Activated B cell treated with CpG ODN at 0.5 μM for 24 hours (primary cell): Measurements from ENCODE around the gene LRP3. TPM values are rescaled to one million over a fixed set of nuclear protein-coding genes. Genes with fewer than 3 reads are reported as not detected.

Experiments
- ATAC-seq: fragments of 200-7000 bp; cut with Tn5 transposase; one replicate; pipeline ENCODE4 v1.10.0; 2021; ENCODE audit warnings: low read depth, mild to moderate bottlenecking, moderate library complexity
- CTCF ChIA-PET: fragments of 350-600 bp; sonication (Branson Sonifier 250); formaldehyde crosslinking; loops from one replicate; lab custom pipeline; 2021; ENCODE audit warnings: antibody characterized with exemption; lab: Charles Lee
- POLR2A ChIA-PET: fragments of 350-600 bp; sonication (Branson Sonifier 250); formaldehyde crosslinking; loops from one replicate; lab custom pipeline; 2021; ENCODE audit warnings: antibody characterized with exemption; lab: Charles Lee
- DNase-seq: peaks from one replicate; pipeline ENCODE4 v3.0.0; 2022
- H3K27ac Mint-ChIP-seq: one replicate; pipeline ENCODE4 v1.8.0; 2020; ENCODE audit warnings: mixed read lengths
- H3K27me3 Mint-ChIP-seq: one replicate; pipeline ENCODE4 v1.8.0; 2021; ENCODE audit warnings: mixed read lengths
- H3K36me3 Mint-ChIP-seq: one replicate; pipeline ENCODE4 v1.8.0; 2021; ENCODE audit warnings: low read depth, mixed read lengths
- H3K4me1 Mint-ChIP-seq: one replicate; pipeline ENCODE4 v1.8.0; 2021; ENCODE audit warnings: mixed read lengths
- H3K4me3 Mint-ChIP-seq: one replicate; pipeline ENCODE4 v1.8.0; 2020; ENCODE audit warnings: mild to moderate bottlenecking, mixed read lengths
- H3K9me3 Mint-ChIP-seq: one replicate; pipeline ENCODE4 v1.8.0; 2020; ENCODE audit warnings: mixed read lengths
- intact Hi-C: fragments of 100-400 bp; cut with micrococcal nuclease; formaldehyde crosslinking; loops from one replicate; pipeline ENCODE4 v1.15.1; 2024
- total RNA-seq: library from RNA; stranded (reverse); gene quantifications from 2 replicates; pipeline ENCODE4 v1.2.3, GENCODE V29; 2022
- TF ChIP-seq, protein P1 (sequence below): fragments of 200-600 bp; IDR thresholded peaks from one replicate; pipeline ENCODE4 v1.8.0; 2022; ENCODE audit warnings: antibody characterized with exemption, mild to moderate bottlenecking

Gene LRP3
- total RNA-seq, 1 donor from 2014 or later, result not detected

- DNase-seq, result no peak
- Mint-ChIP-seq H3K4me3 (no peak overlapping the region), H3K36me3 (no peaks in the 10 kb centered on the region), H3K4me1 (no peaks in the 10 kb centered on the region), H3K9me3 (no peaks in the 10 kb centered on the region), H3K27me3 (peaks cover 2% of the 10 kb centered on the region), H3K27ac (no peak overlapping the region)
- ChIA-PET POLR2A (no interaction called here), CTCF (no interaction called here)
- intact Hi-C loops, result no loop called here
- no peak for ATAC-seq
- TF ChIP-seq, protein P1, sequence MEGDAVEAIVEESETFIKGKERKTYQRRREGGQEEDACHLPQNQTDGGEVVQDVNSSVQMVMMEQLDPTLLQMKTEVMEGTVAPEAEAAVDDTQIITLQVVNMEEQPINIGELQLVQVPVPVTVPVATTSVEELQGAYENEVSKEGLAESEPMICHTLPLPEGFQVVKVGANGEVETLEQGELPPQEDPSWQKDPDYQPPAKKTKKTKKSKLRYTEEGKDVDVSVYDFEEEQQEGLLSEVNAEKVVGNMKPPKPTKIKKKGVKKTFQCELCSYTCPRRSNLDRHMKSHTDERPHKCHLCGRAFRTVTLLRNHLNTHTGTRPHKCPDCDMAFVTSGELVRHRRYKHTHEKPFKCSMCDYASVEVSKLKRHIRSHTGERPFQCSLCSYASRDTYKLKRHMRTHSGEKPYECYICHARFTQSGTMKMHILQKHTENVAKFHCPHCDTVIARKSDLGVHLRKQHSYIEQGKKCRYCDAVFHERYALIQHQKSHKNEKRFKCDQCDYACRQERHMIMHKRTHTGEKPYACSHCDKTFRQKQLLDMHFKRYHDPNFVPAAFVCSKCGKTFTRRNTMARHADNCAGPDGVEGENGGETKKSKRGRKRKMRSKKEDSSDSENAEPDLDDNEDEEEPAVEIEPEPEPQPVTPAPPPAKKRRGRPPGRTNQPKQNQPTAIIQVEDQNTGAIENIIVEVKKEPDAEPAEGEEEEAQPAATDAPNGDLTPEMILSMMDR, result no peak
These were observed 53.3 kb downstream of the LRP3 start for GRCh38 chr19:33247441-33247819.

DNA sequence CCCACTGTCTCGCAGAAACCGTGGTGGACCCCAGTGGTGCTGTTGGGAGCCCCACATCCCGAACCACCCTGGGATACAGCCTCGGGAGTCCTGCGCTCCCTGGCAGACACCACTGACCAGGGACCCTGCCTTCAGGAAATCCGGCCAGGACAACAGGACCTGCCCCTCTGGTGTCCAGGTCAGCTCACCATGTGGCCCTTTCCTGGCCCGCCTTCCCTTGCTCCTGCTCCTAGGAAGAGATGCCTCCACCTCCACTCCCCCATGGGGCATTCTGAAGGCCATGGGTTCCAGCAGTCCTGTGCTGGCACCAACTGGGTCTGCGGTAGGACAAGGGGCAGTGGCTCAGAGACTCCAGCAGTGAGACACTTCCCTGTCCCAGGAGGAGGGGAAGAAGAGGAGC lies 54.0 kb downstream of the LRP3 start:
- H3K27ac Mint-ChIP-seq, result no peak overlapping the region
- intact Hi-C loops, result no loop called here
- H3K4me3 Mint-ChIP-seq, result no peak overlapping the region
- no peaks in the 10 kb centered on the region for H3K4me1 Mint-ChIP-seq
- H3K9me3 Mint-ChIP-seq, result no peaks in the 10 kb centered on the region
- peaks cover 2% of the 10 kb centered on the region for H3K27me3 Mint-ChIP-seq
- ATAC-seq (no peak), DNase-seq (no peak)
- CTCF ChIA-PET, result no interaction called here
- POLR2A ChIA-PET, result no interaction called here
- H3K36me3 Mint-ChIP-seq, result no peaks in the 10 kb centered on the region
- TF ChIP-seq, protein P1, result no peak

- CTCF ChIA-PET, result no interaction called here
- no peak for ATAC-seq
- TF ChIP-seq, protein P1, result no peak
- H3K27ac Mint-ChIP-seq, result no peak overlapping the region
- H3K4me3 Mint-ChIP-seq, result no peak overlapping the region
- intact Hi-C loops, result no loop called here
- DNase-seq, result no peak
- peaks cover 2% of the 10 kb centered on the region for H3K27me3 Mint-ChIP-seq
- H3K4me1 Mint-ChIP-seq, result no peaks in the 10 kb centered on the region
- POLR2A ChIA-PET, result no interaction called here
- H3K36me3 Mint-ChIP-seq, result no peaks in the 10 kb centered on the region
- H3K9me3 Mint-ChIP-seq, result no peaks in the 10 kb centered on the region
These were observed 54.4 kb downstream of the LRP3 start for GRCh38 chr19:33248553-33248953.

- ChIA-PET POLR2A (no interaction called here), CTCF (no interaction called here)
- H3K4me3 Mint-ChIP-seq, result no peak overlapping the region
- TF ChIP-seq, protein P1, result no peak
- ATAC-seq (peak; percentile 54), DNase-seq (no peak)
- H3K9me3 Mint-ChIP-seq, result no peaks in the 10 kb centered on the region
- H3K27ac Mint-ChIP-seq, result no peak overlapping the region
- H3K27me3 Mint-ChIP-seq, result peaks cover 2% of the 10 kb centered on the region
- no peaks in the 10 kb centered on the region for H3K4me1 Mint-ChIP-seq
- intact Hi-C loops, result no loop called here
- H3K36me3 Mint-ChIP-seq, result no peaks in the 10 kb centered on the region
These were observed 55.0 kb downstream of the LRP3 start for GRCh38 chr19:33248954-33249613.

GRCh38 chr19:33249740-33250366 lies 55.7 kb downstream of the LRP3 start:
- no peaks in the 10 kb centered on the region for H3K9me3 Mint-ChIP-seq
- H3K27me3 Mint-ChIP-seq, result peaks cover 2% of the 10 kb centered on the region
- CTCF ChIA-PET, result no interaction called here
- TF ChIP-seq, protein P1, result no peak
- H3K27ac Mint-ChIP-seq, result no peak overlapping the region
- DNase-seq (no peak), ATAC-seq (no peak)
- H3K36me3 Mint-ChIP-seq, result no peaks in the 10 kb centered on the region
- intact Hi-C loops, result no loop called here
- H3K4me3 Mint-ChIP-seq, result no peak overlapping the region
- H3K4me1 Mint-ChIP-seq, result no peaks in the 10 kb centered on the region
- POLR2A ChIA-PET, result no interaction called here
